HCT116 (cell line): ENCODE data around the gene FLT4.

Experiments used
- CTCF ChIP-seq, 3 experiments: fragments of 200-600 bp in 1 of 3; sonication (generic) in 1 of 3; IDR thresholded peaks in 2 of 3; conservative IDR thresholded peaks in 1 of 3; 2 replicates each; pipeline ENCODE4 v1.5.1; 2012 to 2017; ENCODE audit warnings: low read depth in 2 of 3, low read length in 2 of 3, antibody characterized with exemption in 1 of 3, borderline replicate concordance in 1 of 3, control low read depth in 1 of 3, mild to moderate bottlenecking in 1 of 3, mixed read lengths in 1 of 3, mixed run types in 1 of 3, moderate library complexity in 1 of 3; ENCODE audit not compliant: insufficient read depth in 1 of 3
- EGR1 ChIP-seq: IDR thresholded peaks from 2 replicates; pipeline ENCODE4 v1.6.1; 2012; ENCODE audit warnings: low read depth
- ELF1 ChIP-seq: IDR thresholded peaks from 2 replicates; pipeline ENCODE4 v1.6.1; 2012; ENCODE audit warnings: low read depth, borderline replicate concordance
- EZH2 ChIP-seq: fragments of 200-600 bp; sonication (generic); IDR thresholded peaks from 2 replicates; pipeline ENCODE4 v1.6.1; 2017; ENCODE audit warnings: antibody characterized with exemption, mixed run types
- JUND ChIP-seq: IDR thresholded peaks from 2 replicates; pipeline ENCODE4 v1.6.1; 2012
- MAX ChIP-seq: IDR thresholded peaks from 2 replicates; pipeline ENCODE4 v1.6.1; 2012
- POLR2A ChIP-seq: IDR thresholded peaks from 2 replicates; pipeline ENCODE4 v1.7.0; 2011; ENCODE audit warnings: borderline replicate concordance; ENCODE audit not compliant: insufficient read depth, insufficient read length; ENCODE audit errors: extremely low read depth
- POLR2AphosphoS5 ChIP-seq: IDR thresholded peaks from 2 replicates; pipeline ENCODE4 v1.6.1; 2011; ENCODE audit warnings: mild to moderate bottlenecking, low read depth, low read length, moderate library complexity
- RAD21 ChIP-seq: IDR thresholded peaks from 2 replicates; pipeline ENCODE4 v1.6.1; 2012; ENCODE audit warnings: low read depth, mild to moderate bottlenecking
- REST ChIP-seq: IDR thresholded peaks from 2 replicates; pipeline ENCODE4 v1.6.1; 2012; ENCODE audit warnings: low read depth
- ZFX ChIP-seq: fragments of 450-650 bp; IDR thresholded peaks from 2 replicates; pipeline ENCODE4 v1.6.1; 2017

GRCh38 chr5:180669661-180670060 is 20.3 kb upstream of the FLT4 start:
- no peak for TF ChIP-seq RAD21
- TF ChIP-seq CTCF (IDR thresholded peaks at IDR 0.05 in 2 of 3, conservative IDR thresholded peaks at IDR 0.05 in 1 of 3; ENCODE audit: borderline replicate concordance in 1 of 3, insufficient read depth in 1 of 3, low read depth in 2 of 3, low read length in 2 of 3) = no peak
- no peak for TF ChIP-seq REST
- TF ChIP-seq POLR2AphosphoS5 = no peak
- no peak for TF ChIP-seq JUND
- no peak for TF ChIP-seq EZH2
- no peak for TF ChIP-seq MAX
- TF ChIP-seq ELF1 = no peak
- no peak for TF ChIP-seq POLR2A
- TF ChIP-seq EGR1 = no peak
- no peak for TF ChIP-seq ZFX
